ENCODE measurements around the gene REPS2. TPM values are rescaled to one million over a fixed set of nuclear protein-coding genes. Genes with fewer than 3 reads are reported as not detected.

REPS2 gene
- total RNA-seq: 10 to 100 TPM; 17.0 to 47.0 (median 29.4) TPM

- DNase-seq: peak; percentile 90 to 97
- Histone ChIP-seq H3K36me3 (no peaks in the 10 kb centered on the region), H3K27me3 (no peaks in the 10 kb centered on the region), H3K4me3 (peak within 1 kb of the TSS; percentile 29 to 74 (median 66)), H3K27ac (peak within 1 kb of the TSS in 2 of 4 donors; percentile 67 to 75), H3K9me3 (no peaks in the 10 kb centered on the region), H3K4me1 (peaks cover 0 to 6% (median 1%) of the 10 kb centered on the region in 4 donors)
- TF ChIP-seq CTCF (IDR thresholded peaks at IDR 0.05) (peak in 2 of 6 experiments; percentile 12 to 17), POLR2AphosphoS5 (IDR thresholded peaks at IDR 0.05) (peak in 1 of 2 donors; percentile 19), EP300 (IDR thresholded peaks at IDR 0.05) (no peak), POLR2A (IDR thresholded peaks at IDR 0.05) (peak in 1 of 4 donors; percentile 26)
- peak; percentile 94 to 99 for ATAC-seq (ENCODE audit: low FRiP score in 2 of 2)
- WGBS, 2 donors: 47% methylated on average over 2 of the region's 71 CpGs; no CpG with 5 or more reads in 1 of the 2 donors
These were observed at the start of gene REPS2 for GRCh38 chrX:16946361-16946964. Gene REPS2, plus strand, starts transcription at chrX:16946658. Its CDS starts 204 bp downstream, at chrX:16946862.

- ATAC-seq (ENCODE audit: low FRiP score in 2 of 2) (no peak), DNase-seq (no peak)
- Histone ChIP-seq H3K27me3 (no peaks in the 10 kb centered on the region), H3K4me1 (peaks cover 0 to 8% (median 0%) of the 10 kb centered on the region in 4 donors), H3K4me3 (no peak overlapping the region), H3K9me3 (no peaks in the 10 kb centered on the region), H3K27ac (no peak overlapping the region), H3K36me3 (no peaks in the 10 kb centered on the region)
- 96% methylated on average over 2 of the region's 2 CpGs; no CpG with 5 or more reads in 1 of the 2 donors for WGBS, 2 donors
- no peak for TF ChIP-seq POLR2A (IDR thresholded peaks at IDR 0.05)
- TF ChIP-seq CTCF (IDR thresholded peaks at IDR 0.05): no peak
- TF ChIP-seq EP300 (IDR thresholded peaks at IDR 0.05): no peak
- no peak for TF ChIP-seq POLR2AphosphoS5 (IDR thresholded peaks at IDR 0.05)
These were observed 49.0 kb upstream of the REPS2 start for GRCh38 chrX:16897445-16897844.

- 79 to 80% methylated on average over 8 of the region's 8 CpGs for WGBS, 2 donors
- no peak overlapping the region for H3K4me3 ChIP-seq
- no peaks in the 10 kb centered on the region for H3K36me3 ChIP-seq
- H3K27ac ChIP-seq: no peak overlapping the region
- no peaks in the 10 kb centered on the region for H3K4me1 ChIP-seq
- no peaks in the 10 kb centered on the region for H3K9me3 ChIP-seq
- ATAC-seq (ENCODE audit: low FRiP score in 2 of 2): no peak
- TF ChIP-seq EP300 (IDR thresholded peaks at IDR 0.05): no peak
- TF ChIP-seq POLR2A (IDR thresholded peaks at IDR 0.05): no peak
- TF ChIP-seq POLR2AphosphoS5 (IDR thresholded peaks at IDR 0.05): no peak
- TF ChIP-seq CTCF (IDR thresholded peaks at IDR 0.05): no peak
- DNase-seq: no peak
- H3K27me3 ChIP-seq: no peaks in the 10 kb centered on the region
These were observed 43.0 kb upstream of the REPS2 start for GRCh38 chrX:16903274-16904022.

GRCh38 chrX:16910376-16910775 is 36.1 kb upstream of the REPS2 start:
- ATAC-seq (ENCODE audit: low FRiP score in 2 of 2): no peak
- H3K4me1 ChIP-seq: no peaks in the 10 kb centered on the region
- TF ChIP-seq POLR2A (IDR thresholded peaks at IDR 0.05): no peak
- no peak for TF ChIP-seq CTCF (IDR thresholded peaks at IDR 0.05)
- no peak for TF ChIP-seq EP300 (IDR thresholded peaks at IDR 0.05)
- no peak for TF ChIP-seq POLR2AphosphoS5 (IDR thresholded peaks at IDR 0.05)
- no peaks in the 10 kb centered on the region for H3K9me3 ChIP-seq
- H3K36me3 ChIP-seq: no peaks in the 10 kb centered on the region
- no peak overlapping the region for H3K4me3 ChIP-seq
- H3K27me3 ChIP-seq: no peaks in the 10 kb centered on the region
- DNase-seq: no peak
- 67 to 83% methylated on average over 1 of the region's 1 CpG for WGBS, 2 donors
- no peak overlapping the region for H3K27ac ChIP-seq

All from upper lobe of left lung (tissue), 6 donors.